Fibroblast of villous mesenchyme (primary cell): ENCODE measurements around the gene PRKACG. TPM values are rescaled to one million over a fixed set of nuclear protein-coding genes. Genes with fewer than 3 reads are reported as not detected.

Experiments
- DNase-seq: peaks from one replicate; pipeline ENCODE4 v3.0.0-alpha.2; 2010; ENCODE audit warnings: low read depth
- H3K4me3 ChIP-seq: 2 replicates; pipeline ENCODE4 v1.5.1; 2011; ENCODE audit warnings: low read depth, mild to moderate bottlenecking, low read length
- CTCF ChIP-seq: IDR thresholded peaks from 2 replicates; pipeline ENCODE4 v1.5.1; 2012; ENCODE audit warnings: low read depth, mild to moderate bottlenecking, low read length; ENCODE audit not compliant: insufficient read depth
- total RNA-seq: library from RNA; depleted of rRNA; stranded (reverse); fragments of >200 nt; gene quantifications from 2 replicates; pipeline ENCODE4 v1.2.3, GENCODE V29; 2012

PRKACG gene
- total RNA-seq, 1 donor: not detected

- TF ChIP-seq CTCF: no peak
- DNase-seq: no peak
- no peak overlapping the region for H3K4me3 ChIP-seq
Measured at GRCh38 chr9:69016191-69017096, 2.5 kb upstream of the PRKACG start.

- no peak for TF ChIP-seq CTCF
- no peak for DNase-seq
- H3K4me3 ChIP-seq: no peak overlapping the region
Measured at GRCh38 chr9:69013382-69013727, 558 bp downstream of the PRKACG start.

- no peak for DNase-seq
- H3K4me3 ChIP-seq: no peak overlapping the region
- no peak for TF ChIP-seq CTCF
Measured at GRCh38 chr9:69012696-69013381, 1.1 kb downstream of the PRKACG start.

- TF ChIP-seq CTCF: no peak
- no peak overlapping the region for H3K4me3 ChIP-seq
- DNase-seq: no peak
Measured at GRCh38 chr9:69009708-69010107, 4.2 kb downstream of the PRKACG start.

GRCh38 chr9:69004836-69005235 is 9.1 kb downstream of the PRKACG start:
- no peak for TF ChIP-seq CTCF
- DNase-seq: no peak
- H3K4me3 ChIP-seq: no peak overlapping the region

GRCh38 chr9:69003051-69003450 is 10.9 kb downstream of the PRKACG start:
- no peak overlapping the region for H3K4me3 ChIP-seq
- TF ChIP-seq CTCF: no peak
- no peak for DNase-seq
